HG03066 (cell line): ENCODE data around the gene VDR.

Source experiments
- ATAC-seq: cut with Tn5 transposase; IDR thresholded peaks from one replicate; pipeline ENCODE4 v1.9.1; 2021; ENCODE audit warnings: low read depth; ENCODE audit not compliant: unreplicated experiment

VDR gene

DNA sequence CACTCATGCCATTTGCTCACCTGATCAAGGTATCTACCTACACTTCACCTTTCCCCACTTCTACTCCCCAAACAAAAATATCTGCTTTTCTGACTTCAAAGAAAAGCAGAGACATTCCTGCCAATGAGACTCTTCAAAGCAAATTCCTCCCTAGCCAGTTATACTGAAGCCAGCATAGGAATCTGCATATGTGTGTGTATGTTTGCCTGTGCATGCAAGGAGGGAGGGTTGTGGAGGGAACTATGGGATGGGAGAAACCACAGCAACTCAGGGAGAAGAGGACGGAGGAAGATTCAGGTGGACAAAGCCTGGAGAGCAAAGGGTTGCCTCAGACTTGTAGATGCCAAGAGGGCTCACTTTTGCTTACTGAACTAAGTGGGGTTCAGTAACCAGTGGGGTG, 26.4 kb upstream of the VDR start:
- no peak for ATAC-seq

GRCh38 chr12:47930634-47931033, 25.8 kb upstream of the VDR start:
- ATAC-seq = no peak

DNA sequence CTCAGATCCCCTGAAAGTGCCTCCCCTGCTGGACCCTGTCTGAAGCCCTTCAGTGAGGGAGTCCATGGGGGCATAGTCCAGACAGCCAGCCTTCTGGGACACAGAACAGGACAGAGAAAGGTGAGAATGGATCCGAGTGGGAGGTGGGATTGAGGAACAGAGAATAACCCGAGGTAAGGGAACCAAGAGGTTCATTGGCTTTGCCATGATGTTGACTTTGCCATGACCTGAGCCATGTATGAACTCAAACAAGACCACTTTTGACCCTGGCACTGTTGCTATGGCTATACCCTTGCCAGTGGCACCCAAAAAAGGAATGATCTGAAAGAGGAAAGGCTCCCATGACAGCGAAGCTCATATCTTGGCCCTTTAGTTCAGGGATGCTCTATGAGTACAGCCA, 22.6 kb upstream of the VDR start:
- ATAC-seq = no peak

- ATAC-seq = no peak
These were observed 17.1 kb upstream of the VDR start for GRCh38 chr12:47921907-47922306.

GRCh38 chr12:47920913-47921312, 16.1 kb upstream of the VDR start:
- no peak for ATAC-seq

DNA sequence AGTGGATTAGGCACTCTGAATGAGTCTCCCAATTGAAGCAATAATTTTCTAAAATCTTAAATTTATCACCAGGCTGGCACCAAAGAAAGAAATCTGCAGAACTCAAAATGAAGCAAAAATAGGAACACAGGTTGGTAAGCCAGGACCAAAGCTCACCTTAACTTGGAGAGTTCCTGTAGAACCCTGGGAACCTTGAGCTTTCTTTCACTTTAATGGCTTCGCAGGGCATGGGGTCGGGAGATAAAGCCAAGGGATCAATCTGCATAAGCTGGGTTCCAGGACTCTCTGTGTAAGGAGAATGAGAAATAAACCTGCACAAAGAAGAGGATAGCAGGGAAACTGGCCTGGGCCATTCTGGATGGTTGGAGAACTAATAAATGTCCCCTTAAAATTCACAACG, 8.3 kb upstream of the VDR start:
- ATAC-seq = no peak

GRCh38 chr12:47912556-47912955, 7.8 kb upstream of the VDR start:
- ATAC-seq = no peak

DNA sequence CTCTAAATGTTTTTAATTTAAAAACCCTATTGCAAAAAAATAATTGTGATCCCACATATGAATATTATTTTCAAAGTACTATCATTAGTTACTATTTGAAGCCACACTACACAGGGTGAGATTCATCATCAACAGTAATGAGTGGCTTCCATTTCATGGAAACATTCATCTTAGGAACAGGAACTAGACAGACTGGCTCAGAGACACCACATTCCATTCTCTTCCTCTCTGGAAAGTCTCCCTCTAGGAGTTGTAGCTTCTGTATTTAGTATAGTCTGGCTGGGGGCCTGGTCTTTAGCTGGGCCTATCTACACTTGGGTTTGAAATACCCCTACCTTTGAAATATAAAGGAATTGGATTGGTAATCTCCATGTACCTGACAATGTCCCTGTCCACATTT, 6.2 kb upstream of the VDR start:
- no peak for ATAC-seq

- no peak for ATAC-seq
These were observed 5.7 kb upstream of the VDR start for GRCh38 chr12:47910486-47910885.

GRCh38 chr12:47909839-47910465, 5.2 kb upstream of the VDR start:
- no peak for ATAC-seq

GRCh38 chr12:47908738-47909137, 3.9 kb upstream of the VDR start:
- ATAC-seq = no peak

DNA sequence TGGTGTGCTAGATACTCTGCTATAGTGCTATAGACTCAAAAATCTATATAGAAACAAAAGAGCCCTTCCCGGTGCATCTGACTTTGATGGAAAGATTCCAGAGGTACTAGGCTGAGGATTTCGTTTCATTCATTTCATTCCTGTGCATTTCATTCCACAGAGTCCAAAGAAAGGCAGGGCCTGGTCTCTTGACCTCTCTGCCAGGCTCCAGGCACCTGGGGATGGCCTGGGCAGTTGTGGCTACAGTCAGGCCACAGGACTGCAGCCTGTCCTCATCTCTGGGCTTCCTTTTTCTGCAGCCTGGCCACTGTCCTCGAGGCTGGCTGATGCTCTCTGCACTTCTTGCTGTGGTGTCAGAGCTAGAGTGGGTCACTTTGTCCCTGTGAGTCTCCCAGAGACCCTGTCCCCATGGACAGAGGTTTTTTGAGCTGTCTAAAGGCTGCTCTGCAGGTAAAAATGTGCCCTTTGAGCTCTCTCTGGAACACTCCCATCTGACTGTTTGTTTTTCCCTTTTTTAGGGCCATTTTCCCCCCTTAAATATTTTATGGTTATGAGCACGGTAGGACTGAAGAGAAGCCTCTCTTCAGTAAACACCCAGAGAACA, 3.2 kb upstream of the VDR start:
- no peak for ATAC-seq

GRCh38 chr12:47903927-47904712, 674 bp downstream of the VDR start:
- no peak for ATAC-seq

DNA sequence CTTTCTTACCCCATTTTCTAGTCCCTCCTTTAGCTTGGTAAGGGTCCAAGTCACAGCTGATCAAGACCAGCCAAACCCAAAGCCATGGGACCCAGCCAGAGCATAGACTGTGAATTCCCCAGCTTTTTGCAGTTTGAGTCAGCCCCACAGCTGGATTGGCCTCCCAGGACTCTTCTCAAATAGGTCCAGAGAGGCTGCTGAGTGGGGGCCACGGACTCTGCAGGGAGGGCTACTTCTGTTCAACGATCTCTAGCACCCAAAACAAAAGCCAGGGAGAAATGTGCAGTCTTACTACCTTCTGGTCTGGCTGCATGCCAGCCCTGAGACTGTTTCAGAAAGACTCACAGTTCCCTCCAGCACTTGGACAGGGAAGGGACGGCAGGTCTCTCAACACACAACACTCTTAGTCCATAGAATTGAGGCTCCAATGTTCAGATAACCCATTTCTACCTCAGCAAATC, 1.6 kb downstream of the VDR start:
- ATAC-seq = no peak

DNA sequence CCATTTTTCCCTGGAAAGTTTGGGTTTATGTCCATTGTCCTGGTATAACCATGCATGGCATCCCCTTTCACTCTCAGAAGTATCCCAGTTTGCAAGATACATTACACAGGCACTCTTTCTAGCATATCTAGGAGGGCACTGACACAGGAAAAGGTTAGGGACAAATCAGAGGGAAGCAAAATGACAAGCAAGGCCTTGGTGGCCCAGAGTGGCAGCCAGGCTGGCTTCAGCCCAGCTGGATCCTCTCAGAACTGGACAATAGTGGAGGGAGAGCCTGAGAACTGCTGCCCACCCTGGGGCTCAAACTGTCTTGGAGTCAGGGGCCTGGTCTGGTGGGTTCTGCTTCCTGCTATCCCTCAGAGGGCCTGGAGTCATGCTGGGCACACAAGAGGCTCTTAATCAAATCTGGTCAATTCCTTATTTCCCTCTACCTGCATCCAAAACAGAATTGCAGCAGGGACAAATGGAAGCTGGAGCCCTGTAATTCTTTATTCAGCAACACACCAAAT, 2.6 kb downstream of the VDR start:
- ATAC-seq = no peak

GRCh38 chr12:47901718-47902093, 3.1 kb downstream of the VDR start:
- no peak for ATAC-seq

GRCh38 chr12:47901063-47901717, 3.6 kb downstream of the VDR start:
- no peak for ATAC-seq

DNA sequence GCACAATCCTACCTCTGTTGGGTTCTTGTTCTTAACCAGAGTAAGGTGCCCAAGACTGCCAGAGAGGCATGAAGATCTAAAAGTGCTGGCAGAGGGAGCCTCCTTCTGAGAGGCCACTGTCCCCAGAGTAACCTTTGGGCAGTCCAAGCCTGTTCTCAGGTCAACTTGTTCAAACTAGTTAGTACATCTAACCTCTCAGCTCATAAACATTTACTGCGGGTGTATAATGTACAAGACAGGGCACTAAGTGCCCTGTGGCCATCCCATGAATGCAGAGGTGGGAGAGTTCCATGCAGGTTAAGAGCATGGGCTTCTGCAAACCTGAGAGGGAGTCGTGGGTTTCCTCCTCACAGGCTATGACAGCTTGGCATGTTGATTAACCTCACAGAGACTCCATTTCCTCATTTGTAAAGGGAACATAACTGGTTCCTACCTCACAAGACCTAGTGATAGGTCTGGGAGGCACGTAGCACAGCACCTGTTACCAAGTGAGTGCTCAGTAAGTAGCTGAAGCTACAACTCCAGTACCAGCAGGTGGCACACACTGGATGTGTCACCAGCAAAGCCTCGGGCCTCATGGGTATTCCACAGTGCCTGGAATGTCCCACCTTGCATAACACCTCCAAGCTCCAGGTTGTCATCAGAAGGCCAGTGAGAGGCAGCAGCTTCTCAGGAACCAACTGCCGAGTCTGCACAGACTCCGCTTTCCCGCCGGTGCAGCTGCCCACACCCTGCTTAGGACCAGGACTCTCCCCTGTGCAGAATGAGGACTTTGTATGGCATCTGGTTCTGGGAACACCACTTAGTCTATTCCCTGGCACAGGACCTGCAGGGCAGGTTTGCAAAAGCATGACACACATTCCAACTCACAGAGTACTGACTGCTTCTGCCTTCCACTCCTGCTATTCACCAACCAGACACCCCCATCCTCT, 4.4 kb downstream of the VDR start:
- no peak for ATAC-seq

GRCh38 chr12:47899466-47899865, 5.3 kb downstream of the VDR start:
- ATAC-seq = no peak

GRCh38 chr12:47896633-47897032, 8.2 kb downstream of the VDR start:
- ATAC-seq = no peak
